IMR-90 (cell line): Measurements from ENCODE around the gene NEK11. TPM values are rescaled to one million over a fixed set of nuclear protein-coding genes. Genes with fewer than 3 reads are reported as not detected.

Experiments
- ATAC-seq: fragments of 200-7000 bp; cut with Tn5 transposase; 2 replicates; pipeline ENCODE4 v1.9.1; 2020; ENCODE audit warnings: low read depth, mild to moderate bottlenecking, moderate library complexity
- BruUV-seq: library from RNA; stranded (reverse); fragments of 400-500 nt; replicated peaks from 2 replicates; lab custom pipeline; 2021; lab: Mats Ljungman, UMichigan
- CTCF ChIA-PET: fragments of 300-600 bp; formaldehyde crosslinking; extraction: SDS; loops from one replicate; lab custom pipeline; 2021; ENCODE audit warnings: antibody characterized with exemption; lab: Yijun Ruan, JAX
- POLR2A ChIA-PET: fragments of 300-600 bp; sonication (Branson Sonifier 250); formaldehyde crosslinking; loops from one replicate; lab custom pipeline; 2022; ENCODE audit warnings: antibody characterized with exemption; ENCODE audit not compliant: unreplicated experiment; lab: Charles Lee
- DNase-seq: peaks from one replicate; pipeline ENCODE4 v3.0.0; 2013
- H2AFZ ChIP-seq: replicated peaks from 2 replicates; pipeline ENCODE3; 2013; ENCODE audit warnings: low read length, mild to moderate bottlenecking; ENCODE audit not compliant: poor library complexity
- H2AK5ac ChIP-seq: 2 replicates; pipeline ENCODE4 v1.6.1; 2013; ENCODE audit warnings: low read depth, low read length, inconsistent platforms
- H2AK9ac ChIP-seq: replicated peaks from 2 replicates; pipeline ENCODE3; 2013; ENCODE audit warnings: mild to moderate bottlenecking, low read depth, low read length, moderate library complexity; ENCODE audit not compliant: poor library complexity
- H2BK120ac ChIP-seq: 2 replicates; pipeline ENCODE4 v1.6.1; 2013; ENCODE audit warnings: low read depth, low read length, inconsistent platforms
- H2BK15ac ChIP-seq: 3 replicates; pipeline ENCODE4 v1.6.1; 2013; ENCODE audit warnings: low read depth, low read length, inconsistent platforms
- H2BK20ac ChIP-seq: 2 replicates; pipeline ENCODE4 v1.6.1; 2013; ENCODE audit warnings: low read depth, mild to moderate bottlenecking, inconsistent platforms, low read length, moderate library complexity
- H2BK5ac ChIP-seq: 2 replicates; pipeline ENCODE4 v1.6.1; 2013; ENCODE audit warnings: mild to moderate bottlenecking, low read depth, low read length, inconsistent platforms; ENCODE audit not compliant: poor library complexity, severe bottlenecking
- H3K14ac ChIP-seq: replicated peaks from 2 replicates; pipeline ENCODE4 v1.6.1; 2013; ENCODE audit warnings: low read depth, low read length, inconsistent platforms
- H3K18ac ChIP-seq: 2 replicates; pipeline ENCODE4 v1.6.1; 2013; ENCODE audit warnings: low read depth, low read length, control low read depth
- H3K23ac ChIP-seq: 2 replicates; pipeline ENCODE4 v1.6.1; 2013; ENCODE audit warnings: low read depth, low read length, inconsistent platforms
- H3K27ac ChIP-seq: 2 replicates; pipeline ENCODE4 v1.5.1; 2013; ENCODE audit warnings: mild to moderate bottlenecking, control low read depth, low read length; ENCODE audit not compliant: insufficient read depth
- H3K27me3 ChIP-seq: 2 replicates; pipeline ENCODE4 v1.6.1; 2013; ENCODE audit warnings: low read length; ENCODE audit not compliant: control insufficient read depth, insufficient read depth
- H3K36me3 ChIP-seq: 2 replicates; pipeline ENCODE4 v1.6.1; 2013; ENCODE audit warnings: low read length, mixed read lengths; ENCODE audit not compliant: control insufficient read depth, insufficient read depth
- H3K4ac ChIP-seq: 2 replicates; pipeline ENCODE4 v1.6.1; 2013; ENCODE audit warnings: low read depth, low read length, inconsistent platforms
- H3K4me1 ChIP-seq: 2 replicates; pipeline ENCODE4 v1.6.1; 2013; ENCODE audit warnings: low read length, mixed read lengths; ENCODE audit not compliant: control insufficient read depth, insufficient read depth
- H3K4me2 ChIP-seq: 2 replicates; pipeline ENCODE4 v1.6.1; 2013; ENCODE audit warnings: low read depth, mild to moderate bottlenecking, control low read depth, low read length, moderate library complexity
- H3K4me3 ChIP-seq: 2 replicates; pipeline ENCODE4 v1.5.1; 2013; ENCODE audit warnings: low read depth, mild to moderate bottlenecking, control low read depth, low read length, moderate library complexity; ENCODE audit not compliant: insufficient read depth
- H3K56ac ChIP-seq: 2 replicates; pipeline ENCODE4 v1.6.1; 2013; ENCODE audit warnings: low read length, inconsistent platforms; ENCODE audit not compliant: insufficient read depth; ENCODE audit errors: extremely low read depth
- H3K79me1 ChIP-seq, 2 experiments: 2 replicates each; pipeline ENCODE4 v1.6.1; 2013; ENCODE audit warnings: low read length in 2 of 2, inconsistent platforms in 1 of 2, low read depth in 1 of 2
- H3K9ac ChIP-seq: 2 replicates; pipeline ENCODE4 v1.6.1; 2013; ENCODE audit warnings: low read depth, low read length, control low read depth
- H3K9me1 ChIP-seq: 2 replicates; pipeline ENCODE4 v1.6.1; 2013; ENCODE audit warnings: low read length, inconsistent platforms; ENCODE audit not compliant: insufficient read depth
- H3K9me3 ChIP-seq: 2 replicates; pipeline ENCODE4 v1.6.1; 2013; ENCODE audit warnings: low read length; ENCODE audit not compliant: control insufficient read depth, insufficient read depth
- H4K20me1 ChIP-seq: 2 replicates; pipeline ENCODE4 v1.6.1; 2013; ENCODE audit warnings: low read length, inconsistent platforms; ENCODE audit not compliant: insufficient read depth
- H4K5ac ChIP-seq: 2 replicates; pipeline ENCODE4 v1.6.1; 2013; ENCODE audit warnings: mild to moderate bottlenecking, low read depth, low read length, control low read depth
- H4K8ac ChIP-seq, 2 experiments: 2 replicates each; pipeline ENCODE4 v1.6.1; 2013; ENCODE audit warnings: low read depth in 2 of 2, low read length in 2 of 2, control low read depth in 1 of 2, inconsistent platforms in 1 of 2
- H4K91ac ChIP-seq: 2 replicates; pipeline ENCODE4 v1.6.1; 2013; ENCODE audit warnings: low read depth, low read length, inconsistent platforms; ENCODE audit not compliant: insufficient read depth
- CHD1 ChIP-seq: IDR thresholded peaks from 2 replicates; pipeline ENCODE4 v1.6.1; 2012; ENCODE audit warnings: low read depth, low read length, improper control_type of control experiment
- WGBS, 2 experiments: methylation state at CpG; one replicate each; pipeline versions ENCODE4 v1.1.5 to v1.1.7; 2013; ENCODE audit warnings: missing lambda C conversion rate in 2 of 2; ENCODE audit not compliant: insufficient read length in 1 of 2; ENCODE audit errors: extremely low coverage in 2 of 2; 5-methylcytosine and 5-hydroxymethylcytosine counted together
- dilution Hi-C: fragments of 300-500 bp; cut with HindIII; formaldehyde crosslinking; loops from one replicate; pipeline ENCODE4 v1.14.3; 2018; ENCODE audit warnings: low sequenced_read_pairs; ENCODE audit not compliant: unreplicated experiment
- in situ Hi-C: fragments of 300-500 bp; cut with MboI; formaldehyde crosslinking; loops from 3 replicates; pipeline ENCODE4 v1.14.3; 2019; ENCODE audit warnings: low sequenced_read_pairs, inconsistent platforms, mixed read lengths
- intact Hi-C: fragments of 100-400 bp; cut with micrococcal nuclease; formaldehyde crosslinking; loops from 2 replicates; pipeline ENCODE4 v1.10.0; 2022
- polyA plus RNA-seq, 3 experiments: library from polyadenylated mRNA; depleted of rRNA; stranded (reverse); fragments of >200 nt; gene quantifications; 2 replicates each; pipeline ENCODE4 v1.2.3, GENCODE V29; 2012; ENCODE audit warnings: low replicate concordance in 1 of 3
- total RNA-seq: library from RNA; depleted of rRNA; stranded (reverse); fragments of >200 nt; gene quantifications from 2 replicates; pipeline ENCODE4 v1.2.3, GENCODE V29; 2012

Gene NEK11
- total and polyA plus RNA-seq, 2 of the 4 experiments (the other 2 are of a cell fraction), result 1.1 to 1.6 TPM

GRCh38 chr3:131075632-131076328, 49.1 kb downstream of the NEK11 start:
- no peak overlapping the region for H2AFZ ChIP-seq
- no peak for TF ChIP-seq CHD1
- no peaks in the 10 kb centered on the region for H3K36me3 ChIP-seq
- H3K23ac ChIP-seq, result no peak overlapping the region
- DNase-seq (no peak), ATAC-seq (no peak)
- no peak overlapping the region for H3K56ac ChIP-seq
- no peak overlapping the region for H2BK120ac ChIP-seq
- H3K9ac ChIP-seq, result no peak overlapping the region
- BruUV-seq, result no TSS peak
- peak overlapping the region; percentile 9 for H2AK9ac ChIP-seq
- H4K20me1 ChIP-seq, result no peaks in the 10 kb centered on the region
- no peak overlapping the region for H2AK5ac ChIP-seq
- H4K91ac ChIP-seq, result no peak overlapping the region
- no peak overlapping the region for H3K18ac ChIP-seq
- no peak overlapping the region for H4K8ac ChIP-seq
- dilution Hi-C loops (no loop called here), intact Hi-C loops (no loop called here), in situ Hi-C loops (no loop called here)
- H2BK20ac ChIP-seq, result no peak overlapping the region
- no peaks in the 10 kb centered on the region for H3K4me1 ChIP-seq
- H3K4me2 ChIP-seq, result no peak overlapping the region
- no peak overlapping the region for H2BK5ac ChIP-seq
- no peak overlapping the region for H3K4ac ChIP-seq
- H2BK15ac ChIP-seq, result no peak overlapping the region
- no peak overlapping the region for H4K5ac ChIP-seq
- no peaks in the 10 kb centered on the region for H3K9me3 ChIP-seq
- 100% methylated on average over 1 of the region's 4 CpGs; no CpG with 5 or more reads in 1 of the 2 experiments for WGBS, 2 experiments
- no peaks in the 10 kb centered on the region for H3K27me3 ChIP-seq
- CTCF ChIA-PET, result no interaction called here
- H3K4me3 ChIP-seq, result no peak overlapping the region
- H3K14ac ChIP-seq, result no peak overlapping the region
- POLR2A ChIA-PET, result no interaction called here
- no peaks in the 10 kb centered on the region for H3K79me1 ChIP-seq
- H3K9me1 ChIP-seq, result no peaks in the 10 kb centered on the region
- no peak overlapping the region for H3K27ac ChIP-seq
